Trophoblast cell (in vitro differentiated cells and primary cell): ENCODE measurements around the gene RASA3.
A peak's percentile ranks its signal among the peaks of the same experiment; 100 is the strongest.

Source experiments
- DNase-seq, 2 donors: peaks; one replicate each; pipeline ENCODE4 v3.0.0-alpha.2; 2016
- H2AFZ ChIP-seq: 2 replicates; pipeline ENCODE4 v1.6.1; 2013; ENCODE audit warnings: low read length, moderate library complexity, mild to moderate bottlenecking; ENCODE audit not compliant: insufficient read depth, poor library complexity
- H2AK5ac ChIP-seq: 2 replicates; pipeline ENCODE4 v1.6.1; 2013; ENCODE audit warnings: mild to moderate bottlenecking, low read length
- H2BK120ac ChIP-seq: 2 replicates; pipeline ENCODE4 v1.6.1; 2013; ENCODE audit warnings: low read length, mild to moderate bottlenecking, moderate library complexity; ENCODE audit not compliant: insufficient read depth, poor library complexity
- H2BK12ac ChIP-seq: 2 replicates; pipeline ENCODE4 v1.6.1; 2013; ENCODE audit warnings: mild to moderate bottlenecking, low read length, moderate library complexity
- H2BK5ac ChIP-seq: 2 replicates; pipeline ENCODE4 v1.6.1; 2013; ENCODE audit warnings: low read length, low read depth, moderate library complexity, mild to moderate bottlenecking; ENCODE audit not compliant: poor library complexity
- H3K14ac ChIP-seq: 2 replicates; pipeline ENCODE4 v1.6.1; 2013; ENCODE audit warnings: mild to moderate bottlenecking, low read length
- H3K18ac ChIP-seq: 2 replicates; pipeline ENCODE4 v1.6.1; 2013; ENCODE audit warnings: mild to moderate bottlenecking, low read length
- H3K23ac ChIP-seq: 2 replicates; pipeline ENCODE4 v1.6.1; 2013; ENCODE audit warnings: low read length
- H3K27ac ChIP-seq: 2 replicates; pipeline ENCODE4 v1.5.1; 2013; ENCODE audit warnings: low read depth, mild to moderate bottlenecking, inconsistent platforms, low read length, moderate library complexity
- H3K27me3 ChIP-seq: 2 replicates; pipeline ENCODE4 v1.6.1; 2013; ENCODE audit warnings: inconsistent platforms, mild to moderate bottlenecking, low read length, moderate library complexity; ENCODE audit not compliant: insufficient read depth
- H3K36me3 ChIP-seq, 2 experiments: 1 replicate in 1 of 2; 2 replicates in 1 of 2; pipeline ENCODE4 v1.6.1; 2013; ENCODE audit warnings: low read length in 2 of 2, mild to moderate bottlenecking in 2 of 2, moderate library complexity in 1 of 2; ENCODE audit not compliant: insufficient read depth in 2 of 2, control insufficient read depth in 1 of 2
- H3K4ac ChIP-seq: 2 replicates; pipeline ENCODE4 v1.6.1; 2013; ENCODE audit warnings: low read depth, mild to moderate bottlenecking, low read length, moderate library complexity
- H3K4me1 ChIP-seq, 2 experiments: 1 replicate in 1 of 2; 2 replicates in 1 of 2; pipeline ENCODE4 v1.6.1; 2013; ENCODE audit warnings: low read length in 2 of 2, mild to moderate bottlenecking in 2 of 2, moderate library complexity in 1 of 2; ENCODE audit not compliant: insufficient read depth in 2 of 2, control insufficient read depth in 1 of 2
- H3K4me2 ChIP-seq: 2 replicates; pipeline ENCODE4 v1.6.1; 2013; ENCODE audit warnings: inconsistent platforms, mild to moderate bottlenecking, low read length, moderate library complexity
- H3K4me3 ChIP-seq: 2 replicates; pipeline ENCODE4 v1.5.1; 2013; ENCODE audit warnings: mild to moderate bottlenecking, low read depth, low read length, inconsistent platforms
- H3K79me1 ChIP-seq: one replicate; pipeline ENCODE4 v1.6.1; 2013; ENCODE audit warnings: low read length
- H3K79me2 ChIP-seq: 2 replicates; pipeline ENCODE4 v1.6.1; 2013; ENCODE audit warnings: low read length, mild to moderate bottlenecking; ENCODE audit not compliant: control insufficient read depth, insufficient read depth, poor library complexity
- H3K9ac ChIP-seq: 2 replicates; pipeline ENCODE4 v1.6.1; 2013; ENCODE audit warnings: mild to moderate bottlenecking, low read length
- H3K9me3 ChIP-seq: 2 replicates; pipeline ENCODE4 v1.6.1; 2013; ENCODE audit warnings: low read depth, mild to moderate bottlenecking, control low read depth, inconsistent platforms, low read length; ENCODE audit not compliant: insufficient read depth
- H4K12ac ChIP-seq: 2 replicates; pipeline ENCODE4 v1.6.1; 2013; ENCODE audit warnings: low read depth, mild to moderate bottlenecking, low read length, moderate library complexity
- H4K8ac ChIP-seq: 2 replicates; pipeline ENCODE4 v1.6.1; 2013; ENCODE audit warnings: low read depth, mild to moderate bottlenecking, low read length, moderate library complexity
- H4K91ac ChIP-seq: one replicate; pipeline ENCODE4 v1.6.1; 2013; ENCODE audit warnings: low read depth, mild to moderate bottlenecking, low read length, moderate library complexity
- WGBS: extraction: QIAGEN DNeasy Blood & Tissue Kit; methylation state at CpG from one replicate; pipeline ENCODE4 v1.1.7; 2013; ENCODE audit warnings: missing lambda C conversion rate; ENCODE audit not compliant: insufficient read length, insufficient coverage; ENCODE audit errors: extremely low coverage; 5-methylcytosine and 5-hydroxymethylcytosine counted together

RASA3 gene

DNA sequence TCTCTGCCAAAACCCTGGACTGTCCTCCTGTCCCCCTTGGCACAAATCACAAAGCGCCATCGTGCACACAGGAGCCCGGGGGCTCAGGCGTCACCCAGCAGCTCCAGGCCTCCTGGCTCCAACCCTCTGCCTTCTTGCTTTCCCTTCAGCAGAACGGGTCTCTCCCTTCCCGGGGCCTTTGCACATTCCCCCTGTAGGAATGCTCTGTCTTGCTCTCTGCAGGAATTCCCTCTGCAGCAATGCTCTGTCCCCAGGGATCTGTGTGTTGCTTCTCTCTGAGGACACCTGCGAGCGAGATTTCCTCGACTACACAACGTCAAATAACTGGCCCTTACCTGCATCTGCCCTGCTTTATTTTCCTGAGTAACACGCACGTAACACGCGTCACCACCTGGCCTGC lies 13.3 kb upstream of the RASA3 start:
- Histone ChIP-seq H3K23ac (no peak overlapping the region), H2BK12ac (no peak overlapping the region), H3K27me3 (no peaks in the 10 kb centered on the region), H2AK5ac (no peak overlapping the region), H4K12ac (no peak overlapping the region), H3K18ac (no peak overlapping the region), H4K91ac (no peak overlapping the region), H3K9me3 (peaks cover 16% of the 10 kb centered on the region), H3K36me3 (no peaks in the 10 kb centered on the region), H4K8ac (no peak overlapping the region), H2AFZ (no peak overlapping the region), H3K4ac (no peak overlapping the region), H3K9ac (no peak overlapping the region), H3K79me2 (no peaks in the 10 kb centered on the region), H3K79me1 (no peaks in the 10 kb centered on the region), H3K4me3 (peak overlapping the region; percentile 12), H2BK5ac (no peak overlapping the region), H2BK120ac (no peak overlapping the region), H3K14ac (no peak overlapping the region), H3K4me2 (no peak overlapping the region), H3K4me1 (no peaks in the 10 kb centered on the region), H3K27ac (no peak overlapping the region)
- no CpG with 5 or more reads among the region's 14 CpGs for WGBS
- DNase-seq = no peak

DNA sequence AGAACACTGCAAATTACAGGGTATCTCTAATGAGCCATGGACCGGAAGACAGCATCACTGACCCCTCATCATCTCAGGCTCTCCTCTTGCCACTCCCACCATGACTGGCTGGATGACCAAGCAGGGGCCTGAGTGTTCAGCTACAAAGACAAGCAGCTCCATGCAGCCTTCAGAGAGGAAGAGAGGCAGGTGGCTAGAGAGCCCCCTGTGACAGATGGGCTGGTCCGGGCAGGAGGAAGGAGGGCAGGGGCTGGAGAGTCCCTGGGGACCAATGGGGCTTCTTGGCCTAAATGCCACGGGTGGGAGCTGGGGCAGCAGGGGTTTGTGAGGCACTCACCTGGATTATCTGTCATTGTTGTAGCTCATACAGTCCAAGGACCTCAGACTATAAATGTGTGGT lies 12.8 kb upstream of the RASA3 start:
- H3K14ac ChIP-seq = no peak overlapping the region
- H4K8ac ChIP-seq = no peak overlapping the region
- no peaks in the 10 kb centered on the region for H3K79me2 ChIP-seq
- H3K9me3 ChIP-seq = peaks cover 16% of the 10 kb centered on the region
- no peak overlapping the region for H3K4me2 ChIP-seq
- no peak overlapping the region for H3K9ac ChIP-seq
- no peak overlapping the region for H3K23ac ChIP-seq
- no peak overlapping the region for H3K27ac ChIP-seq
- H2BK120ac ChIP-seq = no peak overlapping the region
- no peak for DNase-seq
- no peak overlapping the region for H2AFZ ChIP-seq
- no peak overlapping the region for H2AK5ac ChIP-seq
- H3K36me3 ChIP-seq = no peaks in the 10 kb centered on the region
- H3K4ac ChIP-seq = no peak overlapping the region
- H3K27me3 ChIP-seq = no peaks in the 10 kb centered on the region
- no peak overlapping the region for H3K18ac ChIP-seq
- no peaks in the 10 kb centered on the region for H3K79me1 ChIP-seq
- no peak overlapping the region for H4K12ac ChIP-seq
- H4K91ac ChIP-seq = no peak overlapping the region
- H3K4me3 ChIP-seq = no peak overlapping the region
- H2BK5ac ChIP-seq = no peak overlapping the region
- H3K4me1 ChIP-seq = no peaks in the 10 kb centered on the region
- no CpG with 5 or more reads among the region's 3 CpGs for WGBS
- no peak overlapping the region for H2BK12ac ChIP-seq

DNA sequence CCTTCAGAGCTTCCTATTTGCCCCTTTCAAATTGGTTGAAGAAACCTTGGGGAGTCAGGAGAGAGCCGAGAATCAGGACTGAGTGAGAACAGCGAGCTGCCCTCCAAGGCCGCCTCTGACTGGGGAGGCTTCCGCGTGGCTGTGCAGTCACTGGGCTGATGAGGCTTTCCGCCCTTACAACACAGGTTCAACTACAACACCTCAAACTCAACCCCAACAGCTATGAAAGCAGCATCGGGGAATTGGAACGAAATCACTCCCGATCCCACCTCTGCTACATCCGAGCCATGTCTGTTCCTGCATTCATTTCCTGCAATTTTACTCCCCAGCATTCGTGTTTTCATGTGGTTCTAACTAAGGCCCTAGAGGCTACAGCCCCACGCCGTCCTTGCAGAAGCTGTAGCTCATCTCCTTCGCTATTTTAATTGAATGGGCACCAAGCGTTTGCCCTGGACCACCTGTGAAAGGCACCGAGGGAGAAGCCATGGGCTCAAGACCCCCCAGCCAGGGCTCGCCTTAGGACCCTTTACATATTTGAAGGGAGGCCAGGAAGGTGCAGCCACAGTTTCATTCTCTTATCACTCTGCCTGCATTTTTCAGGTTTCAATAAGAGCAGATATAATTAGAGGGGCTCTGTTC lies 12.3 kb upstream of the RASA3 start:
- H3K14ac ChIP-seq = no peak overlapping the region
- no peak overlapping the region for H2AFZ ChIP-seq
- no peak overlapping the region for H4K91ac ChIP-seq
- no peak overlapping the region for H3K4me2 ChIP-seq
- no peaks in the 10 kb centered on the region for H3K79me1 ChIP-seq
- H2AK5ac ChIP-seq = no peak overlapping the region
- no peaks in the 10 kb centered on the region for H3K79me2 ChIP-seq
- H3K4me3 ChIP-seq = no peak overlapping the region
- H4K8ac ChIP-seq = no peak overlapping the region
- no peak for DNase-seq
- H2BK12ac ChIP-seq = no peak overlapping the region
- H4K12ac ChIP-seq = no peak overlapping the region
- no peak overlapping the region for H3K18ac ChIP-seq
- H3K4me1 ChIP-seq = no peaks in the 10 kb centered on the region
- no CpG with 5 or more reads among the region's 17 CpGs for WGBS
- no peak overlapping the region for H3K27ac ChIP-seq
- H2BK5ac ChIP-seq = no peak overlapping the region
- no peaks in the 10 kb centered on the region for H3K27me3 ChIP-seq
- no peak overlapping the region for H2BK120ac ChIP-seq
- peaks cover 16% of the 10 kb centered on the region for H3K9me3 ChIP-seq
- H3K4ac ChIP-seq = no peak overlapping the region
- no peak overlapping the region for H3K23ac ChIP-seq
- H3K36me3 ChIP-seq = no peaks in the 10 kb centered on the region
- no peak overlapping the region for H3K9ac ChIP-seq

DNA sequence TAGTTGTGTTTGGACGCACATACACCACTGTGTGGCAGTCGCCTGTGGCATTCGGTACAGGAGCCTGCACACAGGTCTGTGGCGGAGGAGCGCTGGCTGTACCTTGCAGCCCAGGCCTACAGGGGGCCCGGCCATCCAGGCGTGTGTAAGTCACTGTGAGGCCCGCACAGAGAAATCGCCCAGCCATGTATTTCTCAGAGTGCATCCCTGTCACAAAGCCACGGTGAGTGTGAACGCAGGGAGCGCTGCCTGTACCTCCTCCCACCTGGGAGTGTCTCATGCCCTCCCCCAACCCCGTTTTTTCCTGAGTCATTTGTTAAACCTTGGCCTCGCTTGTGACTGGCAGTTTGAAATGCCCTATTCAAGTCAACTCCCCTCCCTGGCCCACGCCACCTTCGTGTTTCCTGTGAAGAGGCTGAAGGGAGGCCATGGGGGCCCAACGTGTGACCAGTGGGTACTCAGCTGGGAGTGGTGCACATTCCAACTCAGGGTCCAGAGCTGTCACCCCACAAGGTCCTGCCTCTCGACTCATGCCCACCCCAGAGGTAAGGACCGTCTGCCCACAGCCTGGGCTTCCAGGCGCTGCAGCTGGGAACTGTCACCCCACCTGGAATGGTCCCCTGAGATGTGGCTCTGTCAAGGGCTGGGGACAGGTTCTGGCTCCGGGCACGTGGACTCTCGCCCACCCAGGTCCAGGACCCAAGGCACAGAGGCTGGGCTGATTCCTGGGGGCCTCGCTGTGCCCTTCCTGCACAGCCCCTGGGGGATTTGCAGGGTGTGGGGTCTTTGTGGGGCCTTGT lies 11.6 kb upstream of the RASA3 start:
- no peak overlapping the region for H3K14ac ChIP-seq
- no peaks in the 10 kb centered on the region for H3K79me1 ChIP-seq
- no peak overlapping the region for H2AK5ac ChIP-seq
- no CpG with 5 or more reads among the region's 24 CpGs for WGBS
- peaks cover 16% of the 10 kb centered on the region for H3K9me3 ChIP-seq
- H3K27me3 ChIP-seq = no peaks in the 10 kb centered on the region
- no peak overlapping the region for H3K4me2 ChIP-seq
- H2BK5ac ChIP-seq = no peak overlapping the region
- no peak overlapping the region for H2AFZ ChIP-seq
- no peak overlapping the region for H2BK120ac ChIP-seq
- H3K36me3 ChIP-seq = no peaks in the 10 kb centered on the region
- no peaks in the 10 kb centered on the region for H3K4me1 ChIP-seq
- no peak overlapping the region for H3K23ac ChIP-seq
- no peak overlapping the region for H3K4ac ChIP-seq
- no peak overlapping the region for H4K8ac ChIP-seq
- no peak overlapping the region for H4K12ac ChIP-seq
- no peak overlapping the region for H3K18ac ChIP-seq
- no peak overlapping the region for H2BK12ac ChIP-seq
- H3K4me3 ChIP-seq = no peak overlapping the region
- no peak overlapping the region for H3K9ac ChIP-seq
- H4K91ac ChIP-seq = no peak overlapping the region
- DNase-seq = no peak
- H3K79me2 ChIP-seq = no peaks in the 10 kb centered on the region
- no peak overlapping the region for H3K27ac ChIP-seq
